Measurements from ENCODE around the gene C22orf15.

GRCh38 chr22:23769321-23769965, 6.7 kb downstream of the C22orf15 start:
- no peak for TF ChIP-seq EZH2 (IDR thresholded peaks at IDR 0.05; ENCODE audit: borderline replicate concordance, low read depth, low read length, poor library complexity, severe bottlenecking)
- TF ChIP-seq, protein P1, sequence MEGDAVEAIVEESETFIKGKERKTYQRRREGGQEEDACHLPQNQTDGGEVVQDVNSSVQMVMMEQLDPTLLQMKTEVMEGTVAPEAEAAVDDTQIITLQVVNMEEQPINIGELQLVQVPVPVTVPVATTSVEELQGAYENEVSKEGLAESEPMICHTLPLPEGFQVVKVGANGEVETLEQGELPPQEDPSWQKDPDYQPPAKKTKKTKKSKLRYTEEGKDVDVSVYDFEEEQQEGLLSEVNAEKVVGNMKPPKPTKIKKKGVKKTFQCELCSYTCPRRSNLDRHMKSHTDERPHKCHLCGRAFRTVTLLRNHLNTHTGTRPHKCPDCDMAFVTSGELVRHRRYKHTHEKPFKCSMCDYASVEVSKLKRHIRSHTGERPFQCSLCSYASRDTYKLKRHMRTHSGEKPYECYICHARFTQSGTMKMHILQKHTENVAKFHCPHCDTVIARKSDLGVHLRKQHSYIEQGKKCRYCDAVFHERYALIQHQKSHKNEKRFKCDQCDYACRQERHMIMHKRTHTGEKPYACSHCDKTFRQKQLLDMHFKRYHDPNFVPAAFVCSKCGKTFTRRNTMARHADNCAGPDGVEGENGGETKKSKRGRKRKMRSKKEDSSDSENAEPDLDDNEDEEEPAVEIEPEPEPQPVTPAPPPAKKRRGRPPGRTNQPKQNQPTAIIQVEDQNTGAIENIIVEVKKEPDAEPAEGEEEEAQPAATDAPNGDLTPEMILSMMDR (conservative IDR thresholded peaks at IDR 0.05; ENCODE audit: low read depth, low read length) = no peak
